OCI-LY7 (cell line): ENCODE measurements around the gene DOCK9.

Source experiments
- CTCF ChIP-seq: fragments of 200-600 bp; sonication (generic); conservative IDR thresholded peaks from 2 replicates; pipeline ENCODE4 v1.5.1; 2014; ENCODE audit warnings: mild to moderate bottlenecking, antibody characterized with exemption, low read length, moderate library complexity, mixed read lengths
- EZH2phosphoT487 ChIP-seq: fragments of 200-600 bp; sonication (generic); IDR thresholded peaks from 2 replicates; pipeline ENCODE4 v1.6.1; 2018; ENCODE audit warnings: low read depth, borderline replicate concordance, mild to moderate bottlenecking, mixed run types, antibody characterized with exemption, low read length, moderate library complexity, mixed read lengths

GRCh38 chr13:98951266-98951665 is 26.6 kb downstream of the DOCK9 start:
- TF ChIP-seq CTCF (no peak), EZH2phosphoT487 (no peak)
